Left renal cortex interstitium (tissue), 4 donors: ENCODE data around the gene RNF214. TPM values are rescaled to one million over a fixed set of nuclear protein-coding genes. Genes with fewer than 3 reads are reported as not detected.
"Not testable (repeated sequence)": the region's sequence is repeated elsewhere in the genome, so short reads cannot be mapped to it uniquely, and the experiment has no call there.

Experiments
- DNase-seq, 4 donors: peaks; one replicate each; pipeline ENCODE4 v3.0.0-alpha.2; 2013; ENCODE audit warnings: low read depth in 4 of 4, low spot score in 2 of 4, missing footprints in 1 of 4
- polyA plus RNA-seq, 4 donors: library from polyadenylated mRNA; unstranded; fragments of 120-200 nt; gene quantifications; one replicate each; pipeline ENCODE4 v1.2.1, GENCODE V29; 2013; ENCODE audit not compliant: insufficient read length in 4 of 4

RNF214 gene
- polyA plus RNA-seq, 4 donors = 24.5 to 36.7 (median 32.9) TPM

DNA sequence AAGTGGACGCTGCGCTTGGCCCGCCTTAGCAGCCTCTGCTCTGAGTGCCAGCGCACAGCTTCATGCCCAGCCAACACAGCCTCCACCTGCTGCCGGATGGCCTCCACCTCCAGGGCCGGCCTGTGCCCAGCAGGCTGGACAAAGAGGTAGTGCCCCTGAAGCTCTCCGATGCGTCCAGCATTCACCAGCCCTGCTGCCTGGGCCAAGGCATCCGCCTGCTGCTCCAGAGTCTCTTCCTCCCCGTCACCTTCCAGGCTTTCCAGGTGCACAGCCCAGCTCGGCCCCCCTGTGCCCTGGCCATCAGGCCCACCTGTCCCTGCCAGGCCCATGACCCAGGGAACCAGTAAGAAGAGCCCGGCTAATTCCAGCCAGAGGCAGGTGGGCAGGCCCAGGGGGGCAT, 3.1 kb upstream of the RNF214 start:
- no peak for DNase-seq

DNA sequence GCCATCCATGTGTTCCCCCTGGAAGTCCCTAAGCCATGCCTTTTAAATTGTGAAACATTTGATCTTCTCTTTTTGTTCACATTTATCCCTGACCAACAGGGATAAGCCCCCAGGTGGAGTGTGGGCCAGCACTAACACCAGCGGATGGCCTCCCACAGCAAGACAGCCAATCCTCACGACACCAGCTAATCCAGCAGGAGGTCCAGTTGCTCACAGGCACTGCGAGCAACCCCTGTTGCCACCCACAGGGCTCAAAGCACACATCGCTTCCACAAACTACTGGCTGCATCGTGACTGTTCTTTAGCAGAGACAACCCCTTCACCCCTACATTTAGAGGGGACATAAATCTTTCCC, 2.6 kb upstream of the RNF214 start:
- DNase-seq = no peak

DNA sequence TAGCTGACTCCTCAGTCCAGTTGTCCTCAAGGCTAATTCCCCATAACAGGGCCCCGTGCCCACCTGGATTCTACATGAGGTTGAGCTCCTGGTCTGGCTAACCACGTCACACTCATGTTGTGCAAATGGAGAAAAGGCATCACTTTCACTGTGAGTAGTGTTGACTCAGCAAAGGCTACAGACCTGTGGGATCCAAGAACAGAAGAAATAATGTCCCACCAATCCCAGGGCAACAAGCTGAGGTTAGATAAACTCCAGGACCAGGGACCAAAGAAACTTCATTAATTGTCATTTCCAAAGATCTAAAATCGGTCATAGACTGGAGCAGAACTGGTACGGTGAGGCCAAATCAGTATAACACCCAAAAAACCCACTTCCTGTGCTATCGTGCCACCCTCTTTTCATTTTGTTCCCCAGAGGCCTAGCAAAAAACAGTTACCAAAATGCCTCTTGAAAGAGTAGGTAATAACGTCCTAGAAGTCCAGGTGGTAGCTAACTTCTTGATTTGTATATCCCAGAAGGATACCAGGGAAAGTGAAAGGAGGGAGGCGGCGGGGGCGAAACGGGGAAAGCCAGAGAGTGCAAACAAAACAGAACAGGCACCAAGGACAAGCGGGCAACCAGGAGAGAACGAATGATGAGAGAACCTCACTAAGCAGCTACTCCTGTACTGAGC, 2.0 kb upstream of the RNF214 start:
- no peak for DNase-seq

DNA sequence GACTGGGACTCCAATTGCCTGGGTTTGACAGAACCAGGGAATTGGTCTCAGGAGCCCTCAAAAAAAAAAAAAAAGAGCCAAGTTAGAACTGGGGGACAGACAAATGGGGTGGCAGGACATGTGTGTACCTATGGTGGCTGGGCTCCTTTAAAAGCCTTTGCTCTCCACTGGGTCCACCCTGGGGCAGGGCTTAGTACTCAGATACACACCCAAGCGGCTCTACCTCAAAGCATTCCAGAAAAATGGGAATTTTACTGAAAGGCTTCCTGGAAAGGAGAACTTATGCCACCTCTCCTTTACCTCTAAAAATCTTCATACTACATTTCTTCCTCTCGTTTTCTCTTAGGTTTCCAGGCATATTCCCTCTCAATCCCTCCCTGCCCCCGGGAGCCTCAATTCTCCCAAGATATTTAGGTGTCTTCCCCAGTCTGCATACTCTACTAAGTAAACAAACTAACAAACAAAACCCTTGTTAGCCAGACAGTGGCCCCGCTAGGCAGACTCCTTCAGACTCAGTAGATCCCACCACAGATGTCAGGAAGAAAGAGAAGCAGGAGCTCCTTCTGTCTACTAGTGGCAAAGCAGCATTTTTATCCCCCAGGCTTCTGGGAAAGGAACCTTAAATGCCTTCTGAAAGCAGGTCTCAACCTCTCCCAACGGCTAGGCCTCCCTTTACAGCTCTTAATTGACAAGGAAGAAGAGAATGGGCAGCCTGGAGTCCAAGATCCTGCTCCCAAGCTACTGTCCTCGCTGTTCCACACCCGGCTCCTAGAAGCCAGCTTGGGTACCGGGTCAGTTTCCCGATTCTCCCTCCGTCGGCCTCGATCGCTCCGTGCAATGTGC, 1.3 kb upstream of the RNF214 start:
- no peak for DNase-seq

DNA sequence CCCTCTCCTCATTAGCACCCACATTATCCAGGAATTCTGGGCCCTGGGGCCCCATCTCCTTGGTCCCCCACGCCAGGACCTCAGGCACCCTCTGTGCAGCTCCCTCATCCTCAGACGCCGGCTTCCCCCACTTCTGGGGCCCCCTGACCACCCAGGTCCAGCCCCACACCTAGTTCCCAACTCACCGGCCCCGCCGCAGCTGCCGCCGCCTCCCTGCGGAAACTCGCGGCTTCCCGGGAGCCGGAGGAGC, 704 bp upstream of the RNF214 start, which contains the start of gene PCSK7:
Gene PCSK7, minus strand, starts transcription at position 232 of the 250 bp plus-strand sequence. CDS start 2,229 bp downstream, outside the sequence.
- no peak for DNase-seq

DNA sequence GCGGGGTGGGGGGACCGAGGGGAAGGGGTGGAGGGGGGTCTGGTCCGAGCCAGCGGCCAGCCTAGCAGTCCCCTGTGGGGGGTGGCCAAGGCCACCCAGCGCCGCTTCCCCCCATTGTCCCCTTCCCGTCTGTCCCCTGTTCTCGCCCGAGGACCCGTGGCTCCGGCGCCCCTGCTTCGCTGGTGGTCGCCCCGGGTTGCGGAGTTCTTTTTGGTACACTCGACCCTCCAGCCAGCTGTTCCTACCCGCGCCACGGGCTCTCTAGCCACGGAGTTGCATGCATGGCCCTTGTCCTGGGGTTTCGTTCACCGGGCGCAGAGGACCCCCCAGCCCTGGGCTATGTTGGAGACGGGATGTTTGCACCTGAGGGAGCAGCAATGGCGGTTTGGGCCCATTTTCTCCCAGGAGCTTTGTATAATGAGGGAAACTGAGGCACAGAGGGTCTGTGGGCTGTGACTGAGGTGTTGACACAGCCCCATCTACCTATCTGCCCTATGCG, 489 bp downstream of the RNF214 start:
- no peak for DNase-seq

DNA sequence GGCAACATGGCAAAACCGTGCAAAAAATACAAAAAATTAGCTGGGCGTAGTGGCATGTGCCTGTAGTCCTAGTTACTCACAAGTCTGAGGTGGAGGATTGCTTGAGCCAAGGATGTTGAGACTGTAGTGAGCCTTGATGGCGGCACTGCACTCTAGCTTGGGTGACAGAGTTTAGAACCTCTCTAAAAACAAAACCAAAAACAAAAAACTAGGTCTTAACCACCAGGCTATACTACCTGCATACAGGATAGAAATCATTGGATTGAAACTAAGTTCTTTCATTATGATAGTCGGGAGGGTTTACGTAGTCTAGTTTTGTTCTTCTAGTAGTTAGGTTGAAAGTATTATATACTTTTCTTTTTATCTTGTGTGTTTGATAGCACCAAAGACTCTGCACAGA, 5.8 kb downstream of the RNF214 start:
- DNase-seq = no peak

DNA sequence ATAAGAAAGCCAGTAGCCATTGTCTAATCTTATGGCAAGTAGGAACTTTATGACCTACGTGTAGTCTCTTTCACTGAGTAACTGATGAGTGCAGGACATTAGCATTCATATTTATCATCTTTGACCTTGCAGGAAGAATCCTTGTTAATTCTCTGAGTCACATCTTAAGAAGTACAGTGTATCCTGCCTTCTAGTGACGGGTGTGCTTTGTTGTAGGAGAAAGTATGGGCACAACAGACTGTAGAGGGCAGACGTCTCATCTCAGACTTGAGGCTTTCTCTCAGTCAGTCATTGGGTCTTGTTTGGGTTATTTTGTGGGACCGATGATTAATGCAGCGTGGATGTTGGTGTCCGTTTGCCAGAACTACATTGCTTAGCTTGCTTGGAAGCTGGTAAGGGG, 6.8 kb downstream of the RNF214 start:
- no peak for DNase-seq

DNA sequence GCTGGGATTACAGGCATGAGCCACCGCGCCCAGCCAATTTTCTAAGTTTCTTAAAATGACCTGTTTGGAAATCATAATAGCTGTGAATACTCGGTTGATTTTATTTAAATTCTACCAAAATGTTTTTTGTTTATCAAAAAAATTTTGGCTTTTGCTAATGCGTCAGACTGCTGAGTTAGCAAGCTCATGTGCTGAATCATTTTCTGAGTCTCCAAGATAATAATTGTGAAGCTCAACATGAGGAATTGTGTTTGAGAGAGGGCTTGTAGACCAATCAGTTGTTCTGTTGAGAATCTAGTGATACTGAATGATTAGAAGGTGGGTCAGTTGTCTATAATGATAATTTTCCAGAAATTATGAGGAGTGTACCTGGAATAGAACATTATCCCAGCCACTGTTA, 15.9 kb downstream of the RNF214 start:
- DNase-seq = no peak

DNA sequence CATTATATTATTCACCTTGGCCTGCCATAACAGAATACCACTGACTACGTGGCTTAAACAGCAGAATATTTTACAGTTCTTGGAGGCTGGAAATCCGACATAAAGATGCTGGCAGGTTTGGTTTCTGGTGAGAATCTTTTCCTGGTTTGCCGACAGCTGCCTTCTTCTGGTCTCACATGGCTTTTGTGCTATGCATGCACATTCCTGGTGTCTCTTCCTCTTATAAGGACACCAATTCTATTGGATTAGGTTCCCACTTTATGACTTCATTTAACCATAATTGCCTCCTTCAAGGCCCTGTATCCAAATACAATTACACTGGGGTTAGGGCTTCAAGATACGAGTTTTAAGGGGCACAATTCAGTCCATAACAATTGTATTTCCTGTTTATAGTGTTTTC, 17.1 kb downstream of the RNF214 start:
- DNase-seq = no peak

DNA sequence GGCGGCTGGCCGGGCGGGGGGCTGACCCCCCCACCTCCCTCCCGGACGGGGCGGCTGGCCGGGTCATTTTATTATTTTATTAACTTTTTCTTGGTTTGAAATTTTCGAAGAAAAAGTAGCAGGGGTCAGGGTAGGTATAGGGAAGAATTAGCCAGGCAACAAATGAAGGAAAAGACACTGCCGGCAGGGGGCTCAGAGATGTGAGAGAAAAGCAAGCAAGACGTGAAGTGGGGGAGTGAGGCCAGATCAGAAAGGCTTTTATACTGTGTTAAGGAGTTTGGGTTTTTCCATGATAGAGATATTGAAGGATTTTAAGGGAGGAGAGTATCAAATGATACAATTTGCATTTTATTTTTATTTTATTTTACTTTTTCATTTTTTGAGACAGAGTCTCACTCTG, 19.0 kb downstream of the RNF214 start:
- DNase-seq = no peak

DNA sequence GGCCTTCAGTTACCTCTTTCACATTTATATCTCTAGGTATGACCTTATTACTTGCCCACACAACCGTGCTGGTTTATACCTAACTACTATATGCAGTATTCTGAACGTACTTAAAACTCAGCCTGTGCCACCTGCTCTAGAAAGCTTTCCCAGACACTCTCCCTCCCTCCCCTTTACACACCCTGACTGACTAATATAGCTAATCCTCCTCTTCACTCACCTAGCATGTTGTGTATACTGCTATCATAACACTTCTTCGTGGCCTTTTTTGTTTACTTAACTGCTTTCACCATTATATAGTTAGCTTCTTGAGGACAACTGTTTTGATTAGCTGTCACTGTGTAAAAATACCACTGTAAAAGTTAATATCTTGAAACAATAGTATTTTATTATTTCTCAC, 23.5 kb downstream of the RNF214 start:
- no peak for DNase-seq

DNA sequence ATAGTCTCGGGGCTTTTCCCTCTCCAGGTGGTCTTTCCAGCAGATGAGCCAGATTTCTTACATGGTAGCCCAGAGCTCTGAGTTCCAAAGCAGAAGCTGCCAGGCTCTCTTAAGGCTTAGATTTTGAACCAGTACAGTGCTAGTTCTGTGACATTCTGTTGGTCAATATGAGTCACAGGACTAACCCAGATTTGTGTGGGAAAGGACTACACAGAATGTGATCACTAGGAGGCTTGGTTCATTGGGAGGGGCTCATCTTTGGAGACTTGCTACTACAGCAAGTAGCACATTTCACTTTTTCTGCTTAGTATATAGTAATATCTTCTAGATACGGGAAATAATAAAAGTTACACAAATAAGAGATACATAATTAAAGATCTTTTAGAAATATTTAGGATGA, 24.1 kb downstream of the RNF214 start:
- no peak for DNase-seq

DNA sequence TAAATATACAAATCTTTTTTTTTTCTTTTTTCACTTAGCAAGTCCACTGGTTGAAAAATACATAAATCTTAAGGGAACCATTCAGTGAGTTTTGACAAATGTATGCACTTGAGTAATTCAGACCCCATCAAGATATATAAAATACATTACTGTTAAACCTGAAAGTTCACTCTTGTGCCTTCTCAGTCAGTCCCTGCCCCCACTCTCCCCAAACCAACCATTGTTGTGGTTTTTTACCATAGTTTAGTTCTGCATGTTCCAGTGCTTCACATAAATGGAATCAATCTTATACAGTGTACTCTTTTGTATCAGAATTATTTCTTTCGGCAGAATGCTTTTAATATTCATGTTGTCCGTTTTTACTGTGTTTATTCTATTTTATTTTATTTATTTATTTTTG, 26.1 kb downstream of the RNF214 start:
- no peak for DNase-seq

DNA sequence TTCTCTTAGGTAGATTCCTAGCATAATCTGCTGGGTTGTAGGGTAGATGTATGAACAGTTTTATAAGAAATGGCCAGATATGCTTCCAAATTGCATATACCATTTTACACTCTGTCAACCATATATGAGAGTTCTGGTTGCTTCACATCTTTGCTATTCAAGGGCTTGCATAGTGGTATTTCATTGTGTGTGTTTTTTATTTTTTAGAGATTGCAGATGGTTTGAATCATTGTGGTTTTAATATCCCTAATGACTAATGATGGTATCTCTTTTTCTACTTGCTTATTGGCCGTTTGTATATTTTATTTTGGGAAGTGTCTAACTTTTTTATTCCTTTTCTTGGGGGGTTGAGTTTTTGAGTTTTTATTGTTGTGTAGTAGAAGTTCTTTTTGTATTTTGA, 26.9 kb downstream of the RNF214 start:
- no peak for DNase-seq

DNA sequence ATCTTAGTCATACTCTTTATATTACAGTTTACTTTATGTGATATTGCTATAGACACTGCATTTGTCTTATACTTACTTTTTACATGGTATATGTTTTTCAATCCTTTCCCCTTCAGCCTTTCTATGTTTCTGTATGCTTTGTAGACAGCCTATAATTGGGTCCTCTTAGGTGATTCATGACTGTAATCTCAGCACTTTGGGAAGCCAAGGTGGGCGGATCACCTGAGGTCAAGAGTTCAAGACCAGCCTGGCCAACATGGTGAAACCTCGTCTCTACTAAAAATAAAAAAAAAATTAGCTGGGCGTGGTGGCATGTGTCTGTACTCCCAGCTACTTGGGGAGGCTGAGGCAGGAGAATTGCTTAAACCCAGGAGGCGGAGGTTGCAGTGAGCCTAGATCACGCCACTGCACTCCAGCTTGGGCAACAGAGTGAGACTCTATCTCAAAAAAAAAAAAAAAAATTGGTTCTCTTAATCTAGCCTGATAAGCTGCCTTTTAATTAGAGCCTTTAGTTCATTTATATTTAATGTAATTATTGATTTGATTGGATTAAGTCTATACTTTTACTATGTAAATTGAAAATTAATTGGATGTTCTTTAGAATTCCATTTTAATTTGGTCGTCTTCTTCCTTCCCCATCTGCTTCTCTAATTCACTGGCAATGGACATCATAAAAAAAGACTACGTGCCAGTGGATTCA, 32.3 kb downstream of the RNF214 start:
- DNase-seq = not testable (repeated sequence)

DNA sequence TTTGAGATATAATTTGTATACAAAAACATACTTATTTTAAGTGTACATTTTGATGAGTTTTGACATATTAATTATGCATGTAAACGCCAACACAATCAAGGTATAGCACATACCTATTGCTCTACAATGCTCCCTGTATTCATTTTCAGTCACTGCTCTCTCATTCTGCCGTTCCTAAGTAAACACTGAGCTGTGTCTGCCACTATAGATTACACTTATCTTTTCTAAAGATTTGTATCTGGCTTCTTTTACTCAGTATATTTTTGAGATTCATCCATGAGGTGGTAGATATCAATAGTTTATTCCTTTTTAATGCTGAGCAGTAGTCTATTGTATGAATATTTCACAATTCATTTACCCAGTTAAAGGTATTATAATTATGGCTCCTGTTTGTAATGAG, 33.3 kb downstream of the RNF214 start:
- DNase-seq = no peak

DNA sequence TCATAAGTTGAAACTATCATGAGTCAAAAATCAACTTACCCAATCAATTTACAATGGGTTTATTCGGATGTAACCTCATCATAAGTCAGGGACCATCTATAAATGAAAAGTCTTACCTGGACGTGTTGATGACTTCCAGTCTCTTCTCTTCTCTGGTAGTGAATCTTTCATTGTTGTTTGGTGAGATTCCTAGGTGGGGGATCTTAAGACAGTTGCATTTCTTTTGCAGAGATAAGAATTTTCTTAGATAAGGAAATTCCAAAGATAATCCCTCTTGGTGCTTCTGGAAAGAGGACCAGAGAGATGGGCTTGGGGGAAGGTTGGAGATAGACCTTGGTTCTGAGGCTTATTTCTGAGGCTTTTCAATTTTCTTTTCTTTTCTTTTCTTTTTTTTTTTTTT, 37.4 kb downstream of the RNF214 start:
- no peak for DNase-seq

DNA sequence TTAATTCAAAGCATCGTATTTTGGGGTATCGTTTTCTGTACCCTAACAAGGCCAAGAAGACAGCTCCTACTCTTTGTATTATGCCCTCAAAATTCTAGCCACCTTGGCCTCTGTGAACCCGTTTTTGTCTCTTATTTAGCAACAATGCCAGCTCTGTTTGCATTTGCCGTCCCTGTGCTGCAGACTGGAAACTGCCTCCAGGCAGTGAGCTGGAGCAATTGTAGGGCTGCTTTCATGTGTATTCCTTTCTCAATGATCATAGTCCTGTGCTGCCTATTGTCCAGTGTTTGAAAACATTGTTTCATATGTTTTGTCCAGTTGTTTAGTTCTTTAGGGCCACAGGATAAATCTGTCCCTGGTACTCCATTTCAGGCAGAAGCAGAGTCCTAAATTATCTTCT, 38.7 kb downstream of the RNF214 start:
- DNase-seq = no peak

DNA sequence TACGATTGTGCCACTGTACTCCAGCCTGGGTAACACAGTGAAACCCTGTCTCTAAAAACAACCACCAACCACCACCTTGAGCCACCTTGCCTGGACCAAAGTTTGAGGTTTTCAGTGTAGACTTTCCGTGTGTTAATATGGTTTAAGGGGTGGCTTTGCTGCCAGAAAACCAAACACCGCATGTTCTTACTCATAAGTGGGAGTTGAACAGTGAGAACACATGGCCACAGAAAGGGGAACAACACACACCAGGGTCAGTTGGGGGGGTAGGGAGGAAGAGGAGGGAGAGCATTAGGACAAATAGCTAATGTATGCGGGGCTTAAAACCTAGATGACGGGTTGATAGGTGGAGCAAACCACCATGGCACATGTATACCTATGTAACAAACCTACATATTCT, 39.7 kb downstream of the RNF214 start:
- not testable (repeated sequence) for DNase-seq

DNA sequence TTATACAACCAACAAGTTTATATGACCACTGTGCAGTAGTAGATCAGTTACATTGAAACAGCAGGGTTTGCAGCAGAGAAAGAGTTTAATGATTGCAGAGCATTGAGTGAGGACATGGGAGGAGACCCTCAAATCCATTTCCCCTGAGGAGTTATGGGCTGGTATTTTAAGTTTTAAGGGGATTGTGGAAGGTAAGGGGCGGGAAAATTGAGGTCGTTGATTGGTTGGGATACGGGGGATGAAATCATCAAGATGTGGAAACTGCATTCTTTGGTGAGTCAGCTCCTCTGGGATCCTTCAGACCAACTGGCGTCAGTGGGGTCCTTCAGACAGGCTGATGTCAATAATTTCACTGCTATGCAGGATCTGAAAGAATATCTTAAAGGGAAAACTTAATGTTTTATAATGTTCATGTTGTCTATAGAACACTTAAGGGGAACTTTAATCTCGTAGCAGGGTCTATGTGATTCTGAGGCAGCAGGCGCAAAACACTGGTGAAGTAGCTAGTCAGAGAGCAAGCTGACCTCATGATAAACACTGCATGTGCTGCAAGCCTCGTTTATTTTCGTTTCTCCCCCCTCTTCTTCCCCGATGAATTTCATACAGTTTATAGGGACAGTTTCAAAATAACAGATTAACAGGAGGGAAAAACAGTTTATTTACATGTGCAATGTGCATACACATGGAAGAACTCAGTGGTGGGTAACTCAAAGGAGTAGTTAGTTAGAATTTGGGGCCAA, 41.2 kb downstream of the RNF214 start:
- no peak for DNase-seq
